ENCODE data around the gene CASK.
"Not testable (repeated sequence)": the region's sequence is repeated elsewhere in the genome, so short reads cannot be mapped to it uniquely, and the experiment has no call there.

The CASK gene

GRCh38 chrX:41607264-41607832, 316.0 kb downstream of the CASK start:
- DNase-seq = no peak

GRCh38 chrX:41606057-41606456, 317.3 kb downstream of the CASK start:
- not testable (repeated sequence) for DNase-seq

- no peak for DNase-seq
Measured at GRCh38 chrX:41604766-41605543, 318.4 kb downstream of the CASK start.

- DNase-seq = no peak
Measured at GRCh38 chrX:41604177-41604576, 319.2 kb downstream of the CASK start.

DNA sequence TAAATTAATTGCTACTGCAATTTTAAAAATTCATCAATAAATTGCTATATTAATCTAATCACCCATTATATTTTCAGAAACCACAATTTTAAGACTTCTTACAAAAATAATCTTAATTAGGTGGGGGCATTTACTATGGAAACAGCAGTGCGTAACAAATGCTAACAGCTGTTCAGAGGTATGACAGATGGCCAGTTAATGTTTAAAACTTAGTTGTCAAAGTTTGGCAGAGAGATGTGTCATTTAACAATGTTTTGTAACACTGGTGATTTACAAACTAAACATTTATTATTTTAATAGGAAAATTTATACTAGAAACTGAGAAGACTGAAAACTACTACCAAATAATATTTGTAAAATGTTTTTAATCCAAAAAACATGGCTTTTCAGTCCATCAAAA, 319.8 kb downstream of the CASK start:
- no peak for DNase-seq

GRCh38 chrX:41602816-41603345, 320.5 kb downstream of the CASK start:
- DNase-seq = no peak

GRCh38 chrX:41600291-41600690, 323.1 kb downstream of the CASK start:
- DNase-seq = no peak

DNA sequence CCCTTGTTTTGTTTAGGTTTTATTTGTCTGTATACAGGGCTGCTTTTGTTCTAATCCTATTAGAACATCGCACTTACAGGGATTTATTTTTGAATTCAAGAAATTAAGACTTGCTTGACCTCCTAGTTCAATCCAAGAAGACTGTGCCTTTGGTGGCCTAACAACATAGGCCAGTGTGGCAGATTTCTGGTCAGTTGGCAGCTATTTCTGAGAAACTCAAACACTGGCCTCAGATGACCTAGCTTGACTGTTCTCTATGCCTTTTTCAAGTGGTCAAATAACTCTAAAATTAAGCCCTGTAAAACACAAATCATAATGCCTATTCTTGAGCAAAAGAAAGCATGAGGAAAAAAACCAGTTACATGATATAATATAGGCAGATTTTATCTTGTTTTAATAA, 323.8 kb downstream of the CASK start:
- DNase-seq = no peak

DNA sequence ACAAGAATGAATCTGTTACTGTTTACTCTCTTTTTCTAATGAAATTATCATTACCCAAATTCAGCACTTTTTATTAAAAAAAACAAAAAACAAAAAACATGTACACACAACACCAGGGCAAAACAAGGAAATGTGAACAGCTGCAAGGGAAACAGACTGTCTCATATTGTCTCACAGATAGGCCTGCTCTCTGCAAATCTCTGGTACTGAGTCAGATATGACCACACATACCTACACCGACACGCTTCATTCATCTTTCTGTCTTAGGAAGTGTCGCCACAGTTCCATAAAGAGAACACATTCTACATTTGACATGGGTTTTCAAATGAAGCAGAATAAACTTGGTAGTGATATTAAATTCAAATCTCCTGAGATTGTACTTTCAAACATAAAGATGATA, 326.8 kb downstream of the CASK start:
- no peak for DNase-seq

DNA sequence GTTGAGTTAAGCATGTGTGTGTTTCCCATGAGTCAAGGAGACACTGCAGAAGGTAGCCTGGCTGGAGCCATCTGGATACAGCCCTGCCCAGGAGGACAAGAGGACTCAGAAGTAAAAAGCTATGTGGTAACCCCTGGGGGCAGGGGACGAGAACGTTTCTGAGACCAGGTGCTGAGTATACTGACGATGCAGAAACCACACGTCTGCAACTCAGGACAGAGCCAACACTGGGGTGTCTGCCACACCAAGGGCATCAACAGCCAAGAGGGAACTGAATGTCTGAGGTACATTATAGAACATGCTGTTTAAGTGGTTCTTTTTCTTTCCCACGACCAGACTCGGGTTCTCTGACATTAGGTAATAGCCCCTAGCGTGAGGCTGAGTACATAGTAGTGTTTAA, 328.7 kb downstream of the CASK start:
- DNase-seq = no peak

DNA sequence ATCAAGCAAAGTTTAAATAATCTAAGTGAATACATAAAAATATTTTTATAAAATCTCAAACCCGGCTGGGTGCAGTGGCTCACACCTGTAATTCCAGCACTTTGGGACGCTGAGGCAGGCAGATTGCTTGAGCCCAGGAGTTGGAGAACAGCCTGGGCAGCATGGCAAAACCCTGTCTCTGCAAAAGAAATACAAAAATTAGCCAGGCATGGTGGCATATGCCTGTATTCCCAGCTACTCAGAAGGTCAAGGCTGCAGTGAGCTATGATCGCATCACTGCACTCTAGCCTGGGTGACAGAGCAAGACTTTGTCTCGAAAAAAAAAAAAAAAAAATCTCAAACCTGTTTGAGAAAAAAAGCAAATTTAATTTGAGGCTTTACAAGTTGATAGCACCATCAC, 331.4 kb downstream of the CASK start:
- DNase-seq = no peak

DNA sequence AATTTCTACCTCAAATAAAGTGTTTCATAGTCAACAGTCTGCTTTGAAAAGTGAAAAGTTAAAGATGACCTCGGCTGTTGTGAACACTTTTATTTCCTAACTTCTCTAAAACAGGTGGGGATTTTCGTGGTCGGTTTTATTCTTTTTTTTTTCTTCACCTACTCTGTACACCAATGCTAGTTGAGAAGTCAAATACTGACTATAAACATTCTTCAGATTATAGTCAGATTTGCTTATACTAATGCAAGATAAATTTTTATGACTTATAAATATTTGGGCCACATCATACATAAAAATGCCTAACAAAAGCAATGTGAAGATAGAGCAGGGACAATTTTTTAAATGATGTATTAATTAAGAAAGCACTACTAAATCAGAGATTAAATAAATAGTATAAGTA, 332.7 kb downstream of the CASK start:
- no peak for DNase-seq

DNA sequence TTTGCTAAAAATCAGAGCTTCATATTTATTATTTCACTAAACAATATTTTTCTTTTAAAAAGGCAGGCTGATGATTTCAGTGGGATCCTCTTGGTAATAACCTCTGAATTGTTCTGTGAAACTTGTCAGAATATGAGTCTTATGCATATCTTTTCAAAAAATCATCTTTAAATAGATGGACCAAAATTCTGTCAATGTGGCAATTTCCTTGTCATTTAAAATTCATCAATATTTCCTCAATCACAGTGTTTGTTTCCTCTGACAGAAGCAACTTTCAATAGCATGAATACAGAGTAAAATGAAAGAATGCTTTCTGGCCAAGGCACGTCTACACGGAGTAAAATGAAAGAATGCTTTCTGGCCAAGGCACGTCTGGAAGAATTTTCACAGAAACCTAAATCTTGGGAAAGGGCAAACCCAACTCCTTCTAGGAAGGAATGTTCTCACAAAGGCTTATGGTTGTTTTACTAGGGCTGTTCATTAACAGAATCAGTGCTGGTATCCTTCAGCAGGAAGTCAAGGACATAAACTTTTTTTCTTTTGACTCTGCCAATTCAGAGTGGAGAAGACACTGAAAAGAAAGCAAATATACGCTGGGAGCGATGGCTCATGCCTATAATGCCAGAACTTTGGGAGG, 333.6 kb downstream of the CASK start:
- DNase-seq = no peak

DNA sequence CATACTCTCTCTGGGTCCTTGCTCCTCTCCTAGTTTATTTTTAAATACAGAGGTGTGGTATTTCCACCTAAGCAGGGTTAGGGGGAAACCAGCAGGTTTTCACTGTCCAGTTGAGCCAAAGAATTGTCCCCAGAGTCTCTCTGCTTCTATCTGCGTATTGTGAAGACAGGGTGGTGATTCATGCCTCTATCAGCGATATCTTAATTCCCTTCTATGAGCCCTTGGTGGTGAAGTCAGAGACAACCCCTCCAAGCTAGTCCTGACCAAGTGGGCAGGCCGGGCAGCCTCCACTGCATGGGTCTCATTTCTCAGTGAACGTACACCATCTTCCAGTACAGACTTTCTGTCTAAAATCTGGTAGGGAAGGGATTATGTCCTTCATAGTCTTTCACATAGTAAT, 335.1 kb downstream of the CASK start:
- DNase-seq = no peak

DNA sequence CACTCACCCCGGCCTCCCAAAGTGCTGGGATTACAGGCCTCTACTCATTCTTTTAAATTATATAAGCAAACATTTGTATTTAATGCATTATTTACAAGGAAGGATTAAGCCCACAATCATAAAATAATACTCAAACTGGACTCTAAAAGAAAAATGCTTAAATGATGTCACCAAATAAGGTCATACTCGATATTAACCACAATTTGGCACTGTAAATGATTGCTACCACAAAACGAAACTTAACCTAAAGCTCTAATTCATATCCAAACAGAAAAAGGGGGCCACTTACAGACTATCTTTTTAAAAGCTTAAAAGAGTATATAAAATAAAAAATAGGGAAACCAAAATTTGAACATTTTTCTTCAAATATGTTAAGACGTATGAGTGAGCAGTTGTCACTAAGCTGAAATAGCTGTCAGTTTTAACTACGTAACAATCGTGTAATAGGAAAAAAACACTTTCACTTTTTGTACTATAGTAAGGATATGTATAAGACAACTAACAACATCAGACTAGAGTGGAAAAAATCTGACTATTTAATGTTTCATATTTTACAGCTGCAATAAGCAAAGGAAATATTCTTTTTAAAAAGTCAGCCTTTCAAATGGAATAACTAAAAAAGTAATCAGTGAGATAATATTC, 342.8 kb downstream of the CASK start:
- DNase-seq = no peak

- no peak for DNase-seq
Measured at GRCh38 chrX:41563876-41564275, 359.5 kb downstream of the CASK start.

- DNase-seq = no peak
Measured at GRCh38 chrX:41561045-41561444, 362.3 kb downstream of the CASK start.

GRCh38 chrX:41559235-41560052, 363.9 kb downstream of the CASK start:
- DNase-seq = no peak

DNA sequence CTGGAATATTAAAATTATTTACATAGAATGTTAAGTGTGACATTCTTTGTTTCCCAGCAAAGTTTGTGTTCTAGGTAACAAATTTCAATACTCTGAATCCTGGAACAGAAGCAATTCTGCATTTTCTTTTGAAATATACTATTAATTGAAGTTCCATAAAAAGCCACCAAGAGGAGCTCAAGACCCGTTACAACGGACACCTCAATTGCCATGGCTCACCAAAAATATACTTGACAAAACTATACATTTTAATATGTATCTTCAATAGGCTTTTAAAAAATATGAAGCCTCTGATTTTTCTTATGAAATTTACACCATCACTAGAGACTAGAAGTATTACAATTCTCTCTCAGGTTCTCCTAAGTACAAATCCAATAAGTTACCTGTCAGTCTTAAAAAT, 364.8 kb downstream of the CASK start:
- peak in 1 of 3 experiments; percentile 19 for DNase-seq

GRCh38 chrX:41556958-41557357, 366.4 kb downstream of the CASK start:
- DNase-seq = no peak

GRCh38 chrX:41553688-41554087, 369.7 kb downstream of the CASK start:
- DNase-seq = no peak

DNA sequence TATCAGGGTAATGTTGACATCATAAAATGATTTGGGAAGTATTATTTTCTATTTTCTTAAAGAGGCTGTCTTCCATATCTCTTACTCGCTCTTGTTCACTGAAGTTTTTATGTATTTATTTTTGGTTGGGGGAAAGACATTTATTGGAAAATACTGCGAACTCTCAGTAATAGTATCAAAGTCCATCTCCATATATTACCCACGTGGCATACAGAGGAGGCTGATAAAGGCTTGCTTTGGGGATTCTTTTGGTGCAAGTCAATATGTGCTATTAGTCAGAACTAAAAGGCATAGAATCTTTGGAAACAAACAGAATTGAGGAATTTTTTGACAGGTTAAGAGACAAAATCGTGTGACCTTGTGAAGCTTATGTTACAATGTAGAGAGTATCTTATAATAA, 374.9 kb downstream of the CASK start:
- no peak for DNase-seq

DNA sequence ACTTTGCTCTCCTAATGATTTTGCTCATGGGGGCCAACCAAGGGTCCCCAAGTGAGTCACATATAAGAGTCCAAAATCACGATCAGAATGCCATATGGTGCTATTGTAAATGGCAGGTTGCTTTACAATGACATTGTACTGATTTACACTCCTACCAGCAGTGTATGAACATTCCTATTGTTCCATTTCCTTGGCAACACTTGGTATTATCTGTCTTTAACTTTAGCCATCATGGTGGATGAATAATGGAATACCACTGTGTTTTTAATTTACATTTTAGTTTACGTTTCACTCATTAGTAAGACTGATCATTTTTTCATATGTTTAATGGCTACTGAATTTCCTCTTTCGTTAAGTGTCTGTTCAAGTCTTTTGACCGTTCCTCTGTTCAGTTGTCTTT, 379.7 kb downstream of the CASK start:
- no peak for DNase-seq

All from NCI-H1417 (cell line).